ENCODE data around the gene YIPF2.

DNA sequence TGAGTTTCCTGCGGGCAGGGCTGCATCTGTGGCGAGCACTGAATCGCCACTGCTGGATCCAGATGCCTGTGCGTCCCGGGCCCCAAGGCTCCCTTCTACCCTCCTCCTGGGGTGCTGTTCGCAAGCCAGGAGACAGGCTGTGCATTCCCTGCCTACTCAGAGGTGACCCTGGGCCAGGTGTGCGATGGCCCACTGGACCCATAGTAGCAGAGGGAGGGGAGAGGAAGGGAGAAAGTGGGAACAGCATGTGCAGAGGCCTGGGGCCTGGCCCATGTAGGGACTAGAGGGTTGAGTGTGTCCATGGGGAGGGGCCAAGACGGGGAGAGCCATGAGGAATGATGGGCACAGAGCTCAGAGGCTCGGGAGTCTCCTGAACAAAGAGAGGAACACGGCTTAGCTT, 29.8 kb downstream of the YIPF2 start:
- TF ChIP-seq, protein P1, sequence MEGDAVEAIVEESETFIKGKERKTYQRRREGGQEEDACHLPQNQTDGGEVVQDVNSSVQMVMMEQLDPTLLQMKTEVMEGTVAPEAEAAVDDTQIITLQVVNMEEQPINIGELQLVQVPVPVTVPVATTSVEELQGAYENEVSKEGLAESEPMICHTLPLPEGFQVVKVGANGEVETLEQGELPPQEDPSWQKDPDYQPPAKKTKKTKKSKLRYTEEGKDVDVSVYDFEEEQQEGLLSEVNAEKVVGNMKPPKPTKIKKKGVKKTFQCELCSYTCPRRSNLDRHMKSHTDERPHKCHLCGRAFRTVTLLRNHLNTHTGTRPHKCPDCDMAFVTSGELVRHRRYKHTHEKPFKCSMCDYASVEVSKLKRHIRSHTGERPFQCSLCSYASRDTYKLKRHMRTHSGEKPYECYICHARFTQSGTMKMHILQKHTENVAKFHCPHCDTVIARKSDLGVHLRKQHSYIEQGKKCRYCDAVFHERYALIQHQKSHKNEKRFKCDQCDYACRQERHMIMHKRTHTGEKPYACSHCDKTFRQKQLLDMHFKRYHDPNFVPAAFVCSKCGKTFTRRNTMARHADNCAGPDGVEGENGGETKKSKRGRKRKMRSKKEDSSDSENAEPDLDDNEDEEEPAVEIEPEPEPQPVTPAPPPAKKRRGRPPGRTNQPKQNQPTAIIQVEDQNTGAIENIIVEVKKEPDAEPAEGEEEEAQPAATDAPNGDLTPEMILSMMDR (IDR thresholded peaks at IDR 0.05): no peak
- TF ChIP-seq POLR2AphosphoS5 (IDR thresholded peaks at IDR 0.05): no peak
